Hepatocyte (in vitro differentiated cells): Measurements from ENCODE around the gene HLA-DOB. TPM values are rescaled to one million over a fixed set of nuclear protein-coding genes. Genes with fewer than 3 reads are reported as not detected.

Experiments used
- DNase-seq: peaks from one replicate; pipeline ENCODE4 v3.0.0-alpha.2; 2016; ENCODE audit warnings: low spot score
- H2AFZ ChIP-seq: fragments of 200-600 bp; sonication (generic); 2 replicates; pipeline ENCODE4 v1.6.0; 2016; ENCODE audit warnings: antibody characterized with exemption, mild to moderate bottlenecking
- H3K27ac ChIP-seq: fragments of 200-600 bp; sonication (generic); 2 replicates; pipeline ENCODE4 v1.5.1; 2016; ENCODE audit warnings: mild to moderate bottlenecking
- H3K27me3 ChIP-seq: fragments of 200-600 bp; sonication (generic); 2 replicates; pipeline ENCODE4 v1.6.1; 2016
- H3K36me3 ChIP-seq: fragments of 200-600 bp; sonication (generic); replicated peaks from 2 replicates; pipeline ENCODE4 v1.5.1; 2016; ENCODE audit warnings: low read depth; ENCODE audit not compliant: insufficient read depth
- H3K4me1 ChIP-seq: fragments of 200-600 bp; sonication (generic); 2 replicates; pipeline ENCODE4 v1.5.1; 2016; ENCODE audit warnings: mild to moderate bottlenecking, moderate library complexity; ENCODE audit not compliant: insufficient read depth
- H3K4me2 ChIP-seq: fragments of 200-600 bp; sonication (generic); 2 replicates; pipeline ENCODE4 v1.6.0; 2016
- H3K4me3 ChIP-seq: fragments of 200-600 bp; sonication (generic); 2 replicates; pipeline ENCODE4 v1.5.1; 2016; ENCODE audit warnings: mild to moderate bottlenecking
- H3K79me2 ChIP-seq: fragments of 200-600 bp; sonication (generic); 2 replicates; pipeline ENCODE4 v1.6.0; 2017; ENCODE audit warnings: mild to moderate bottlenecking
- H3K9me2 ChIP-seq: fragments of 200-600 bp; sonication (generic); replicated peaks from 2 replicates; pipeline ENCODE4 v1.6.0; 2017; ENCODE audit warnings: mild to moderate bottlenecking; ENCODE audit not compliant: insufficient read depth
- H3K9me3 ChIP-seq: fragments of 200-600 bp; sonication (generic); 2 replicates; pipeline ENCODE4 v1.5.1; 2016; ENCODE audit warnings: low read depth, mild to moderate bottlenecking
- H4K20me1 ChIP-seq: fragments of 200-600 bp; sonication (generic); 2 replicates; pipeline ENCODE4 v1.6.0; 2016; ENCODE audit warnings: mild to moderate bottlenecking; ENCODE audit not compliant: insufficient read depth, poor library complexity, severe bottlenecking
- CTCF ChIP-seq: fragments of 200-600 bp; sonication (generic); IDR thresholded peaks from 2 replicates; pipeline ENCODE4 v1.5.1; 2016; ENCODE audit warnings: antibody characterized with exemption, mild to moderate bottlenecking; ENCODE audit not compliant: poor library complexity
- EZH2 ChIP-seq: fragments of 200-600 bp; sonication (generic); IDR thresholded peaks from 2 replicates; pipeline ENCODE4 v1.6.1; 2016; ENCODE audit warnings: antibody characterized with exemption, mild to moderate bottlenecking, borderline replicate concordance
- EZH2phosphoT487 ChIP-seq: fragments of 200-600 bp; sonication (generic); IDR thresholded peaks from one replicate; pipeline ENCODE4 v1.6.1; 2018; ENCODE audit warnings: antibody characterized with exemption, mild to moderate bottlenecking, low read depth, moderate library complexity; ENCODE audit not compliant: unreplicated experiment, severe bottlenecking
- WGBS: methylation state at CpG from one replicate; pipeline ENCODE4 v1.1.6; 2016; ENCODE audit warnings: low lambda C conversion rate; ENCODE audit errors: missing lambda C conversion rate; 5-methylcytosine and 5-hydroxymethylcytosine counted together
- polyA plus RNA-seq: library from polyadenylated mRNA; unstranded; fragments of >200 nt; fragmentation: Nextera tagmentation; extraction: Ambion mirVana; gene quantifications from 2 replicates; pipeline ENCODE4 v1.2.1, GENCODE V29; 2016
- total RNA-seq: library from RNA; depleted of rRNA; stranded (reverse); fragments of >200 nt; gene quantifications from 2 replicates; pipeline ENCODE4 v1.2.3, GENCODE V29; 2014

HLA-DOB gene
- total RNA-seq, result not detected in 2 replicates
- 0.94 TPM in 1 of 2 replicates, not detected in the other for polyA plus RNA-seq

DNA sequence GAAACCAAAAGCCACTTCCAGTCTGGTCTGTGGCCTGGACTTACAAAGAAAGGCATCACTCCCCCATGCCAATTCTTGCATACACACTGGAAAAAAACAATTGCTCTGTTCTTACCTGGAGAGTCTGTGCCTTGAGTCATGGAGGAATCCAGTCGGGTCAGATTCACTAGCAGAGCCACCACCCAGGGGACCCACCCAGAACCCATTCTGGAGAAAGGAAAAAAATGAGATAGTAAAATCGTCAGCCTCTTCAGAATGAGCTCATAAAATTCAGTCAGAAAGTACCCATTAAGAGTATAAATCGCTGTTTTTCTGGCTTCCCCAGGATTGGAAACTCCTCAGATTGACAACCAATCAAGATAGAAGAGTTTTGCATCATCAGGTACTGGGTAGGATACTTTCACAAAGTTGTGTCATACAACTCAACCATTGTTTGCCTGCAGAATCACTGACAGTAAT lies at the start of gene HLA-DOB:
TSS of gene HLA-DOB (minus strand) at position 257 of the 459 bp plus-strand sequence. CDS start at position 206, 51 bp downstream.
- Histone ChIP-seq H3K9me3 (no peaks in the 10 kb centered on the region), H3K4me2 (no peak within 1 kb of the TSS), H3K9me2 (no peaks in the 10 kb centered on the region), H3K27ac (peak within 1 kb of the TSS; percentile 69), H4K20me1 (no peaks in the 10 kb centered on the region), H2AFZ (no peak within 1 kb of the TSS), H3K4me3 (no peak within 1 kb of the TSS), H3K36me3 (no peaks in the 10 kb centered on the region), H3K27me3 (no peaks in the 10 kb centered on the region), H3K79me2 (no peaks in the 10 kb centered on the region), H3K4me1 (no peaks in the 10 kb centered on the region)
- TF ChIP-seq EZH2phosphoT487 (no peak), EZH2 (no peak), CTCF (no peak)
- peak; percentile 49 for DNase-seq
- 54% methylated on average over 3 of the region's 3 CpGs for WGBS

DNA sequence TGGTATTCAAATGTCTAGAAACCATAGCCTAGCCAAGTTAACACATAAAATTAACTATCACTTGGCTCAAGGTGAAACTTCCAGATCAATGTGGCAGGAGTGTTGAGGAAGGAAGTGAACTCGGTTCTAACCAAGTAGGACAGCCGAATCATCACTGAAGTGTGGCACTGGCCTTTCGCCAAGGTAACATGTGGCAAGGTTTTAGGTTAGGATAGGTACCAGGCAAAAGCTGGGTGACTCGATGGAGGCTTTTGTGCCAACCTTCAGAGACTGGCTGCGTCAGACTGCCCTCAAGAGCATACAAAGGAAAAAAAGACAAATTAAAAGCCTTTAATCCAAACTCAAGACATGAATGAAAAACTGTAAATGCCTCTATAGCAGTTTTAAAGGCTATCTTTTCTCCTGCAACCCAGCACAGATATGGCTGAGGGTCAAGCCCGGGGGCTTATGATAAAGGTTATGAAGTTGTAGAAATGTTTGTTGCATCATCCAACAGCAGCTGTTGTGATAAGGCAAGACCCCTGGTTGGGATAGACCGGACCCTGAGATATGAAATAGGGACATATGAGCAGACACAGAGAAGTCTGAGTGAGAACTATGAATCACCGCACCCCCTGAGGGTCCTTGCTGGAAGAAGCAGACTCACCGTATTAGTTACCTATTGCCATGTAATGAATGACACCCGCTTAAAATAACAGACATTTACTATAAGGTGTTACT lies 49.1 kb upstream of the HLA-DOB start:
- no peak overlapping the region for H3K27ac ChIP-seq
- peaks cover 18% of the 10 kb centered on the region for H3K27me3 ChIP-seq
- DNase-seq, result no peak
- H2AFZ ChIP-seq, result no peak overlapping the region
- H3K9me2 ChIP-seq, result no peaks in the 10 kb centered on the region
- no peaks in the 10 kb centered on the region for H3K79me2 ChIP-seq
- H3K36me3 ChIP-seq, result no peaks in the 10 kb centered on the region
- no peaks in the 10 kb centered on the region for H3K9me3 ChIP-seq
- TF ChIP-seq EZH2 (no peak), EZH2phosphoT487 (no peak), CTCF (no peak)
- no peak overlapping the region for H3K4me3 ChIP-seq
- no peak overlapping the region for H3K4me2 ChIP-seq
- no peaks in the 10 kb centered on the region for H4K20me1 ChIP-seq
- H3K4me1 ChIP-seq, result no peaks in the 10 kb centered on the region
- WGBS, result 75% methylated on average over 10 of the region's 10 CpGs

DNA sequence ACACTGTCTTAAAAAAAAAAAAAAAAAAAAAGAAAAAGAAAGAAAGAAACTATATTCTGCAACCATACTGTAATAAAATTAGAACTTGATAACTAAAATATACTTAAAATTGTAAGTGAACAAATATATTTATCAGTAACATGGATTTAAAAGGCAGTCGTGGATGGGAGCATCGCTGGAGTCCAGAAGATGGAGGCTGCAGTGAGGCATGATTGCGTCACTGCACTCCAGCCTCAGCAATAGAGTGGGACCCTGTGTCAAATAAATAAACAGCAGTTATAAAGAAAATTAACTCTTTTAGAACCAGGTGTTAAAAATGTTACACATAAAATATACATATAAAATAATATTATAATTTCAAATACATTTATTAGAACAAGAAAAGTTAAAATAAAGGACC lies 45.9 kb upstream of the HLA-DOB start:
- DNase-seq, result no peak
- Histone ChIP-seq H2AFZ (no peak overlapping the region), H3K27me3 (peaks cover 14% of the 10 kb centered on the region), H3K4me1 (no peaks in the 10 kb centered on the region), H3K9me3 (no peaks in the 10 kb centered on the region), H3K27ac (no peak overlapping the region), H3K4me2 (no peak overlapping the region), H3K36me3 (no peaks in the 10 kb centered on the region), H4K20me1 (no peaks in the 10 kb centered on the region), H3K4me3 (no peak overlapping the region), H3K79me2 (no peaks in the 10 kb centered on the region), H3K9me2 (no peaks in the 10 kb centered on the region)
- 85% methylated on average over 3 of the region's 3 CpGs for WGBS
- no peak for TF ChIP-seq EZH2phosphoT487
- no peak for TF ChIP-seq EZH2
- no peak for TF ChIP-seq CTCF
